Effector memory CD4-positive, alpha-beta T cell (primary cell): ENCODE measurements around the gene KLF17.
"Not testable (repeated sequence)": the region's sequence is repeated elsewhere in the genome, so short reads cannot be mapped to it uniquely, and the experiment has no call there.

Source experiments
- DNase-seq, 3 donors: peaks; one replicate each; pipeline ENCODE4 v3.0.0-alpha.2; 2020
- H3K27ac ChIP-seq: 2 replicates; pipeline ENCODE4 v1.7.0; 2013; ENCODE audit warnings: mild to moderate bottlenecking, low read length, moderate library complexity; ENCODE audit not compliant: insufficient read depth, poor library complexity, severe bottlenecking
- H3K27me3 ChIP-seq: replicated peaks from 2 replicates; pipeline ENCODE4 v1.7.0; 2013; ENCODE audit warnings: mild to moderate bottlenecking, low read length; ENCODE audit not compliant: insufficient read depth, control insufficient read depth, poor library complexity, severe bottlenecking
- H3K36me3 ChIP-seq: 2 replicates; pipeline ENCODE4 v1.7.0; 2013; ENCODE audit warnings: mild to moderate bottlenecking, low read length, moderate library complexity; ENCODE audit not compliant: control insufficient read depth, insufficient read depth
- H3K4me1 ChIP-seq: 2 replicates; pipeline ENCODE4 v1.7.0; 2013; ENCODE audit warnings: low read length, mild to moderate bottlenecking; ENCODE audit not compliant: control insufficient read depth, insufficient read depth, poor library complexity, severe bottlenecking
- H3K4me3 ChIP-seq: 2 replicates; pipeline ENCODE4 v1.7.0; 2013; ENCODE audit warnings: low read length, low read depth, mild to moderate bottlenecking; ENCODE audit not compliant: insufficient read depth, poor library complexity, severe bottlenecking
- H3K9me3 ChIP-seq: 2 replicates; pipeline ENCODE4 v1.7.0; 2013; ENCODE audit warnings: mild to moderate bottlenecking, low read length, moderate library complexity; ENCODE audit not compliant: control insufficient read depth

The KLF17 gene

DNA sequence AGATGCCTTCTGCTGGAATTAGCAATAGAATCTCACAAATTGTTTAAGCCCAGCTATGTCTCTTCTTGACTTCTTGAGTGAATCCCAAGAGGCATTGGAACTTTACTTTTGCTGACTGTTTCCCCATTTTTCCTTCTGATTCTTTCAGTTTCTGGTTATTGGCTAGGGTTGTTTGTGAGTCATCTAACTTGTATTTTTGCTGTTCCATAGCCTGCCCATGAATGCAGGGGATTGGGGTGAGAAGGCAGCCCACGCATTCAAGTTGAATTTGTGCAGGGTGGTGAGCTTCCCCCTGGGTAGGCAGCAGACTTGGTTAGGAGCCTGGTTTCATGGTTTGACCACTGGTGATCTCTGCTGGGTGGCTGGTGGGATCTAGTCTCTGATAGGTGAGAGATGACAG lies 10.4 kb upstream of the KLF17 start:
- H3K4me3 ChIP-seq = no peak overlapping the region
- no peak overlapping the region for H3K27ac ChIP-seq
- H3K9me3 ChIP-seq = no peaks in the 10 kb centered on the region
- no peaks in the 10 kb centered on the region for H3K27me3 ChIP-seq
- H3K4me1 ChIP-seq = no peaks in the 10 kb centered on the region
- no peaks in the 10 kb centered on the region for H3K36me3 ChIP-seq
- no peak for DNase-seq

DNA sequence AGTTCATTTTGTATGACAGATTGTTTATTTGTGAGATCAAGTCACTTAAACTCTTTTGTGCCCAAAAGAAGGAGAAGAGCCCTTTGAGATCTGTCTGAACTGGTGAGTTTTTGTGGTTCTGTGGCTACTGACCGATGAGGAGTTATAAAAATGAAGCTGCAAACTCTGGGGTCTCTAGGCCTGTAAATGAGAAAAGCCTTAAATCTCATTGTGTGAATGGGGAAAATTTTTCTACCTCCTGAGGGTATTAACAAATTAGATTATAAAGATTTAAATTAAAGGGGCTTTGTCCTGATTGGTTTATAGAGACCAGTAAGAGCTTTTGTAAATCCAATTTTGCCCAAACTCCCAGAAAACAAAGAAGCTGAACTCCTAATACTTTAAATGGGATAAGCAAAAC lies 9.7 kb upstream of the KLF17 start:
- no peak overlapping the region for H3K27ac ChIP-seq
- no peaks in the 10 kb centered on the region for H3K27me3 ChIP-seq
- no peaks in the 10 kb centered on the region for H3K9me3 ChIP-seq
- no peak for DNase-seq
- no peaks in the 10 kb centered on the region for H3K4me1 ChIP-seq
- no peak overlapping the region for H3K4me3 ChIP-seq
- H3K36me3 ChIP-seq = no peaks in the 10 kb centered on the region

DNA sequence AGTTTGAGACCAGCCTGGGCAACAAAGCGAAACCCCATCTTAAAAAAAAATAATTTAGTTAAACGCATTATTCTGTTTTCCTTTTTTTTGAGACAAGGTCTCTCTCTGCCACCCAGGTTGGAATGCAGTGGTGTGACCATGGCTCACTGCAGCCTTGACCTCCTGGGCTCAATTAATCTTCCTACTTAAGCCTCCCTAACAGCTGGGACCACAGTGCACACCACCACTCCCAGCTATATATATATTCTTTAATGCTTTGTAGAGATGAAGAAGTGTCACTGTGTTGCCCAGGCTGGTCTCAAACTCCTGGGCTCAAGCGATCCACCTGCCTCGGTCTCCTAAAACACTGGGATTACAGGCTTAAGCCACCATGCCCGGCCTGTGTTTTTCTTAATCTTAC lies 7.7 kb upstream of the KLF17 start:
- Histone ChIP-seq H3K27ac (no peak overlapping the region), H3K4me3 (no peak overlapping the region), H3K27me3 (no peaks in the 10 kb centered on the region), H3K9me3 (no peaks in the 10 kb centered on the region), H3K4me1 (no peaks in the 10 kb centered on the region), H3K36me3 (no peaks in the 10 kb centered on the region)
- no peak for DNase-seq

GRCh38 chr1:44111861-44112260 lies 6.8 kb upstream of the KLF17 start:
- Histone ChIP-seq H3K4me1 (no peaks in the 10 kb centered on the region), H3K36me3 (no peaks in the 10 kb centered on the region), H3K9me3 (no peaks in the 10 kb centered on the region), H3K27me3 (no peaks in the 10 kb centered on the region), H3K27ac (no peak overlapping the region), H3K4me3 (no peak overlapping the region)
- no peak for DNase-seq

- no peak overlapping the region for H3K4me3 ChIP-seq
- no peaks in the 10 kb centered on the region for H3K36me3 ChIP-seq
- no peaks in the 10 kb centered on the region for H3K4me1 ChIP-seq
- no peak for DNase-seq
- H3K9me3 ChIP-seq = no peaks in the 10 kb centered on the region
- no peak overlapping the region for H3K27ac ChIP-seq
- H3K27me3 ChIP-seq = no peaks in the 10 kb centered on the region
Observed at GRCh38 chr1:44112486-44112885, 6.1 kb upstream of the KLF17 start.

GRCh38 chr1:44113095-44113609 lies 5.5 kb upstream of the KLF17 start:
- Histone ChIP-seq H3K9me3 (no peaks in the 10 kb centered on the region), H3K27ac (no peak overlapping the region), H3K4me1 (no peaks in the 10 kb centered on the region), H3K27me3 (no peaks in the 10 kb centered on the region), H3K36me3 (no peaks in the 10 kb centered on the region), H3K4me3 (no peak overlapping the region)
- DNase-seq = no peak

DNA sequence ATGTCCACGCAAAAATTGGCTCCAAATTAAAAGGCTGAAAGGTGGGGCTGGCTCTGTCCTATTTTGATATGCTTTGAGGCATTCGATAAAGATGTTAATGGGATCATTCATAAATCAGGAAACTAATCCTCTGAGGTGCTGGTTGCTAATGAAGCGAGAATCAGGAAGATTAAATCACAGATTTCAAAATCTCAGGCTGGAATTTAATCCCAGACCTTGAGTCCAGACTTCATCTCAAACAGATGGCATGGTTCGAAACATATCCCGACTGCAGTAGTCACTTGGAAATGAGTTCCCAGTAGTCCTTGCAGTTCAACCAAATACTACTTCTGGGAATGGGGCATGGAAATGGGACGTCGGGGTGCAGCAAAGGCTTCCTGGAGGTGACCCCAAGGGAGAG lies 4.5 kb upstream of the KLF17 start:
- Histone ChIP-seq H3K27ac (no peak overlapping the region), H3K4me3 (no peak overlapping the region), H3K4me1 (no peaks in the 10 kb centered on the region), H3K27me3 (no peaks in the 10 kb centered on the region), H3K36me3 (no peaks in the 10 kb centered on the region), H3K9me3 (no peaks in the 10 kb centered on the region)
- DNase-seq = no peak

DNA sequence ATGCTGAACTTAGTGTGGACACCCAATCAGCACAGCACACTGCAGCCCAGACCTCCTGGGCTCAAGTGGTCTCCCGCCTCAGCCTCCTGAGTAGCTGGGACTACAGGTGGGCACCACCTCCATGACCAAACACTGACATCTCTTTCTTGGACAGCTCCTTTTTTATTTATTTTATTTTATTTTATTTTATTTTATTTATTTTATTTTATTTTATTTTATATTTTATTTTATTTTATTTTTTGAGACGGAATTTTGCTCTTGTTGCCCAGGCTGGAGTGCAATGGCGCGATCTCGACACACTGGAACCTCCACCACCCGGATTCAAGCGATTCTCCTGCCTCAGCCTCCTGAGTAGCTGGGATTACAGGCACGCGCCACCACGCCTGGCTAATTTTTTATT lies 1.3 kb upstream of the KLF17 start:
- not testable (repeated sequence) for H3K36me3 ChIP-seq, H3K9me3 ChIP-seq, H3K27ac ChIP-seq, H3K27me3 ChIP-seq, DNase-seq, H3K4me3 ChIP-seq, H3K4me1 ChIP-seq

- no peaks in the 10 kb centered on the region for H3K9me3 ChIP-seq
- no peak overlapping the region for H3K27ac ChIP-seq
- H3K4me1 ChIP-seq = no peaks in the 10 kb centered on the region
- H3K4me3 ChIP-seq = no peak overlapping the region
- no peak for DNase-seq
- H3K27me3 ChIP-seq = no peaks in the 10 kb centered on the region
- no peaks in the 10 kb centered on the region for H3K36me3 ChIP-seq
Observed at GRCh38 chr1:44119525-44119924, 904 bp downstream of the KLF17 start.

GRCh38 chr1:44120398-44120949 lies 1.9 kb downstream of the KLF17 start:
- H3K4me1 ChIP-seq = no peaks in the 10 kb centered on the region

More at GRCh38 chr1:44120398-44120949, 1.9 kb downstream of the KLF17 start:
- no peaks in the 10 kb centered on the region for H3K9me3 ChIP-seq
- no peaks in the 10 kb centered on the region for H3K36me3 ChIP-seq
- H3K27ac ChIP-seq = no peak overlapping the region
- no peak overlapping the region for H3K4me3 ChIP-seq
- no peaks in the 10 kb centered on the region for H3K27me3 ChIP-seq
- DNase-seq = no peak
